Posterior cingulate gyrus (tissue), 11 donors: ENCODE results near the gene ADISSP.

Experiments used
- DNase-seq, 10 donors: peaks; one replicate each; pipeline versions ENCODE4 v3.0.0 to v3.0.0-alpha.2; 2020 to 2021; ENCODE audit warnings: mixed read lengths in 3 of 10
- intact Hi-C: fragments of 100-400 bp; cut with DNase I; formaldehyde crosslinking; loops from one replicate; pipeline ENCODE4 v1.15.1; 2023

ADISSP gene

GRCh38 chr20:3767427-3768341, at the start of gene ADISSP:
TSS of gene ADISSP (minus strand) at chr20:3767753. CDS start at chr20:3760100, 7,653 bp downstream.
- peak; percentile 99 to 100 (median 99) for DNase-seq
- intact Hi-C loops, result loop anchor here (1.0 to 5.0 kb wide), 2 partner anchors 14 to 90 kb away; partner anchors contain the start of gene SPEF1

- intact Hi-C loops, result no loop called here
Measured at GRCh38 chr20:3815703-3816315, 48.3 kb upstream of the ADISSP start.

GRCh38 chr20:3814928-3815495, 47.5 kb upstream of the ADISSP start:
- DNase-seq, result peak in 2 of 10 donors; percentile 10 to 18
- intact Hi-C loops, result no loop called here

More at GRCh38 chr20:3815703-3816315, 48.3 kb upstream of the ADISSP start:
- peak in 2 of 10 donors; percentile 5 to 21 for DNase-seq

GRCh38 chr20:3813848-3814581, 46.5 kb upstream of the ADISSP start:
- DNase-seq, result peak in 3 of 10 donors; percentile 37 to 59 (median 38)
- intact Hi-C loops, result no loop called here

- intact Hi-C loops, result no loop called here
- peak in 3 of 10 donors; percentile 23 to 59 (median 44) for DNase-seq
Measured at GRCh38 chr20:3812975-3813847, 45.7 kb upstream of the ADISSP start.

GRCh38 chr20:3812259-3812681, 44.7 kb upstream of the ADISSP start:
- intact Hi-C loops, result no loop called here
- peak in 2 of 10 donors; percentile 26 to 59 for DNase-seq

- peak; percentile 94 to 99 (median 96) for DNase-seq
- intact Hi-C loops, result no loop called here
Measured at GRCh38 chr20:3811467-3812258, 44.1 kb upstream of the ADISSP start.

- DNase-seq, result no peak
- intact Hi-C loops, result no loop called here
Measured at GRCh38 chr20:3808544-3808943, 41.0 kb upstream of the ADISSP start.

- DNase-seq, result peak in 3 of 10 donors; percentile 44 to 70 (median 52)
Measured at GRCh38 chr20:3804781-3805180, 37.2 kb upstream of the ADISSP start.

GRCh38 chr20:3804254-3804751, 36.8 kb upstream of the ADISSP start:
- DNase-seq, result peak in 3 of 10 donors; percentile 39 to 65 (median 49)
- intact Hi-C loops, result no loop called here

More at GRCh38 chr20:3804781-3805180, 37.2 kb upstream of the ADISSP start:
- intact Hi-C loops, result no loop called here

- intact Hi-C loops, result no loop called here
Measured at GRCh38 chr20:3803854-3804253, 36.3 kb upstream of the ADISSP start.

GRCh38 chr20:3803289-3803688, 35.7 kb upstream of the ADISSP start:
- intact Hi-C loops, result no loop called here
- peak in 3 of 10 donors; percentile 58 to 68 (median 62) for DNase-seq

More at GRCh38 chr20:3803854-3804253, 36.3 kb upstream of the ADISSP start:
- peak in 3 of 10 donors; percentile 62 to 72 (median 63) for DNase-seq

GRCh38 chr20:3802524-3803239, 35.1 kb upstream of the ADISSP start:
- intact Hi-C loops, result no loop called here
- DNase-seq, result peak in 3 of 10 donors; percentile 17 to 66 (median 40)

- intact Hi-C loops, result no loop called here
- DNase-seq, result peak in 3 of 10 donors; percentile 58 to 71 (median 60)
Measured at GRCh38 chr20:3801846-3802245, 34.3 kb upstream of the ADISSP start.

- DNase-seq, result peak in 1 of 10 donors; percentile 25
- intact Hi-C loops, result no loop called here
Measured at GRCh38 chr20:3801299-3801698, 33.7 kb upstream of the ADISSP start.

GRCh38 chr20:3800878-3801260, 33.3 kb upstream of the ADISSP start:
- intact Hi-C loops, result no loop called here
- peak in 3 of 10 donors; percentile 55 to 81 (median 63) for DNase-seq

GRCh38 chr20:3800256-3800877, 32.8 kb upstream of the ADISSP start:
- DNase-seq, result peak in 3 of 10 donors; percentile 32 to 67 (median 64)
- intact Hi-C loops, result no loop called here
